SKM-1 (cell line): ENCODE data around the gene HP1BP3.
"Not testable (repeated sequence)": the region's sequence is repeated elsewhere in the genome, so short reads cannot be mapped to it uniquely, and the experiment has no call there.

Experiments used
- DNase-seq: peaks from one replicate; lab custom pipeline; 2025; ENCODE audit not compliant: unreplicated experiment; lab: John Stamatoyannopoulos, UW

Gene HP1BP3

GRCh38 chr1:20728371-20729154 lies 58.5 kb downstream of the HP1BP3 start:
- DNase-seq: no peak

GRCh38 chr1:20727746-20728316 lies 59.3 kb downstream of the HP1BP3 start:
- DNase-seq: no peak

DNA sequence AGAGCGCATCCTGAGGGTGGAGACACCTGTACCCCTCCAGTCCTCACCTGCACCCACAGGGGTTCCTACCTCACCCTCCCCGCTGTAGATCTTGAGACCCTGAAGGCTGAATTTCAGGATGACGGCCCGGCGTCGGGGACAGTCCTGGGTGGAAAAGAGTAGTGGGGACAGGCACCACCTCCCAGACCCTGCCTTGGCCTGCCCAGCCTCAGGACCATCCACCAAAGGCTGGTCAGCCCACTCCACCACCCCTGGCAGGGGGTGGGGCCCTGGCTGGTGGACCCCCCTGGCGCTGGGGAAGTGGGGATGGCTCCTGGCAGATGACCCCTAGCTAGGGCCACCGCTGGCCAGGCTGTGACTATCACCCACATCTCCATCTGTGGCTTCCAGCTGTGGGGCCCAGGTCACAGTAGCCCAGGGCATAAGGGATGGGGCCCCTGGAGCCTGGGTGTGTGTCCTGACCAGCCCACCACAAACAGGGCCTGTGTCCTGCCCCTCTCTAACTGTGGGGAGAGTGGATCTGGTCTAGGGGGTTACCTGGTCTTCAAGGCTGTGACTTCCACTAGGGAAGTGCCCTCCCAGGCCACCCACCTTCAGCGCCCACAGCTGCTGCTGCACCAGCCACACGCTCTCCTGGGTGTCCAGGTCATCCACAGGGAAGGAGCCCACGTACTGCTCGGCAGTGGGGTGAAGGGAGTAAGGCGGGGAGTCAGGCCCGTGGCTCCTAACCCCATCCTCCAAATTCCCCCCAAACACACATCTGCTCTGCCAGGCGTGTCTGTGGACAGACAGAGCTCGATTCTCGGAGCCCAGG lies 60.0 kb downstream of the HP1BP3 start:
- no peak for DNase-seq

GRCh38 chr1:20726118-20726911 lies 60.8 kb downstream of the HP1BP3 start:
- no peak for DNase-seq

GRCh38 chr1:20725189-20726117 lies 61.7 kb downstream of the HP1BP3 start:
- no peak for DNase-seq

DNA sequence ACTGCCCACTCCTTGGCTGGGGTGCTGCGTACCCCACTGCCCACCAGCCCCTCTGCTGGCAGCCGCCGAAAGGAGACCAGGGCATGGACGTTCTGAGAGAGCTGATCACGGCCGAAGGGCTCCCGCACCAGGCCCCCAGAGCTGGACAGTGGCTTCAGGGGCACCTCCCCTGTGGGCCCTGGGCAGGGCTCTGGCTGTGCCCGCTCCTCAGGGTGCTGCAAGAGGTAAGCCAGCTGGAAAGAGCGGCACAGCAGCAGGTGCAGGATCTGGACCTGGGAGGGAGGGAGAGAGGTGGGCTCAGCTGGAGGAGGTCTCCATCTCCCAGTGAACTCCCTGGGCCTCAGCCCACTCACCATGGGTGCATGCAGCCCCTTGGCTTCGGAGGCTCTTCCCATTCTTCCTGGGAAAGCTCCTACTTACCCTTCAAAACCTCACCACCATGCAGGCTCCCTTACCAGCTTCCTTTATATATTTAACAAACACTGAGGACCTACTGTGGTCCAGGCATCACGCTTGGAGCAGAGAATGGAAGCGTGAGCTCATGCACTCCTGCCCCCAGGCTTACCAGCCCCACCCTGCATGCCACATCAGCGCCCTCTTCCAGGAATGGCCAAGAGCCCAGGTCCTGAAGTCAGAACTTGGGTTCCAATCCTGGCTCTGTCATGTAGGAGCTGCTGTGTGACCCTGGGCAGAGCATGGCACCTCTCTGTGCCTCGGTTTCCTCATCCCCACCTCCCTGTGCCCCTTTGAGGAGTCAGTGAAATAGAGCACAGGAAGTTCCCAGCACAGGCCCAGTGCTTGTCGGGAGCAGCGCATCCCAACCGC lies 62.5 kb downstream of the HP1BP3 start:
- no peak for DNase-seq

DNA sequence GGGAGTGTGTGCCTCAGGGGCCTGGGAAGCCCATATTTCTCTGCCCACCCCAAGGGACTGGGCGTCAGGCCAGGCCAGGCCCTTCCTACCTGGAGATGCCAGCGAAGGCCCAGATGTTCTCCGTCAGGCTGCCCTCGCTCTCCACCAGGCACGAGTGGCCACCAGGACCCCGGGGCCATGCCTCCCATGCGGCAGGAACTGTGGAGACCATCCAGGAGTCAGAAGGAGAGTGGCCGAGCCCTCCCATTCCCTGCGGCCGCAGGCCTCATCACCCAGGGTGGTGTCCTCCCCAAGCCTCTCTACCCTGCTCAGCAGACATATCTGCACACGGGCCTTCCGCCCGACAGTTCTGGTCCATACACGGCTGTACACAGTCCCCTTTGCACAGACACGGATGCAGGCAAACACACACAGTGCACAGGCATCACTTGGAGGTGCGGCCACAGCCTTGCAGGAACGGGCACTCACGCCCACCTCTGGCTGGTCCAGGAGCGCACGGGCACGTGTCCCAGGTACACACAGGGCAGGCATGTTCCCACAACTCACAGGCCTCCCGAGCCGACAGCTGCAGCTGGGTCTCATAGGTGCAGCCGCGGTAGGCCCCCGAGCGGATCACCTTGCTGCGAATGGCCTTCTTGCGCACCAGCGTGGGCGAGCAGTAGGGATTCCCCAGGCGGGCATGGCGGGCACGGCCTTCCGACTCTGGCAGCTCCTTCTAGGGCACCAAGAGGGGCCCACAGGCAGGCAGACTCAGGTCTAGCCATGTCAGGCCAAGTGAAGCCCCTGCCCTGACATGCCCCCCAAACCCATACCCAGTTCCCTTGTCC lies 63.4 kb downstream of the HP1BP3 start:
- no peak for DNase-seq

DNA sequence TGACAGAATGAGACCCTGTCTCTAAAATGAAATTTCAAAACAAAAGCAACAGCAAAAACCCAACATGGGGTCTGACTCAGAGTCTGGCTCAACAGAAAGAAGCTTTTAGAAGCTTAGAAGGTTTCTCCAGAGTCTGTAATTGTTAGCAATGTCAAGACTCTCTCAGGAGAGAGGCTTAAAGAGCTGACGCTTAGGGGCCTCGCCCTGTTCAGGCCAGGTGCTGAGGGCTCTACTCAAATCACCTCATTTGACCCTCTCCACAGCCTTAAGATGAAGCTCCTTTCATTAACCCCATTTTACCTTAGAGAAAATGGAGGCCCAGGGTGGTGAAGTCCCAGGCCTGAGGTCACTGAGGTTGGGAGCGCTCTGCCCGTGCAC lies 64.0 kb downstream of the HP1BP3 start:
- no peak for DNase-seq

DNA sequence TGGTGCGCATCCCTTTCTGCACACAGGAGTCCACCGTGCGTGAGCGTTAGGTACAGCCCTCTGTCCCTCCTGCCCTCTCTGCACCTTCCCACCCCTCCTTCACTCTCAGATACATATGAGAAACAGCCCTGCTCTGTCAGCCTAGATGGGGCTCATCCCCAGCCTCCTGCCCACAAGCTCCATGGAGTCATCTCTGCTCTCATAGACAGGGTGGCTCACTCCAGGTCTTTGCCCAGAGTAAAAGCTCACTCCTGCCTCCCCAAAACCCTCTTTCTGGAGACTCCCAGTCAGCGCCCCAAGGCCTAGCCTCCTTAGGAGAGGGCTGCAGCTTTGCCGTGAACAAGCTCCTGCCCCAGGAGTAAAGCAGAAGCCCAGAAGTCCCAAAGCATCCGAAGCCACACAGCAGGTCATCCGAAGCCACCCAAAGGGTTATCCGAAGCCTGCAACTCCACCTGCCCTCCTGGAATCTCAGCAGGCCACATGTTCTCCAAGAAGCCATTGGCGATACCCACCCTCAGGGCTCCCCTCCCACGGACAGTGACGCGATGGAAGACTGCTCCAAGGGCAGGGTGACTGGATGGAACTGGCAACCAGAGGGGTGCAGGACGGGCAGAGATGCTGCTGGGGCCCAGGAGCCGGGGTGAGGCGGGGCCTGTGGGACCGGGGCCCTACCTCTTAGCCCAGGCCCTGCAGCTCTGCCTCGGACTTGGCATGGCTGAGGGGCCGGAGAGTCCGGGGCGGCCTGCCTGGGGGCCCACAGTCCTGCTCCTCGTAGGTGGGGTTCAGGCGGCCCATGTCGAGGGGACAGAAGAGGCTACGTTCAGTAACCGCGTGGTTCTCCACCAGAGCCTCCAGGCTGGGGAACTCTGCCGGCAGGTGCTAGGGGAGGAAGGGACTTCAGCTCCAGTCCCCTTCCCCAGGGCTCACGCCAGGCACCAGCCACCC lies 65.7 kb downstream of the HP1BP3 start:
- no peak for DNase-seq

GRCh38 chr1:20720631-20721091 lies 66.4 kb downstream of the HP1BP3 start:
- DNase-seq: no peak

DNA sequence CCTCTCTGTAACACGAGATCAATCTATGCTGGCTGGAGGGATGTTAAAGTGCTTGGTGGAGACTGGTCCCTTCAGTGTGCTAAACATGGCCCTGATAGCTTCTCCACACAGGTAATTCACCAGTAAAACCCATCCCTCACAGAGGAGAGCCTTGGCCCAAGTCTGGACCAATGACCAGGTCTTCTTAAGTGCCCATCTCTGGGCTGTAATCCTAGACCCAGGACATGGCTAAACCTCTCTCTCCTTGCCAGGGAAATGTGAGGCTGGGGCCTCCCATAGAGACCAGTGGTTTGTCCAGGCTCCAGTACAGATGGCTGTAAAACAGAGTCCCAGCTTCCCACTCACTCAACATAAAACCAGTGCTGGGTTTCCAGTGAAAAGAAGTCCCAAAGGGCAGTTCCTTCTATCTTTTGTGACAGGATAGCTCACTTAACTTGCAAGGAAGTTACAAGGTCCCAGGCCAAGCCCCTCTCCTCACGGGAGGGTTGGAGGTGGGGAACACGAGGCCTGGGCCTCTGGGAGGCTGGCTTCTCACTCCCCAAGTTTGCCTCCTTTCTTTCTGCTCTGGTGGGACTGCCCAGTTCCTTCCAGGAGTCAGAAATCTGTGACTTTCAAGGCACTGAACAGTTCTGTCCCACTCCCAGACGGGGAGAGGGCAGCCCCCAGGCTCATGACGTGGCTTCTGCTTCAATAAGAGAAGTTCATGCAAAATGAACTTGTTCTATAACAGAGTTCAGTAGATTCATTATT lies 67.1 kb downstream of the HP1BP3 start:
- no peak for DNase-seq

DNA sequence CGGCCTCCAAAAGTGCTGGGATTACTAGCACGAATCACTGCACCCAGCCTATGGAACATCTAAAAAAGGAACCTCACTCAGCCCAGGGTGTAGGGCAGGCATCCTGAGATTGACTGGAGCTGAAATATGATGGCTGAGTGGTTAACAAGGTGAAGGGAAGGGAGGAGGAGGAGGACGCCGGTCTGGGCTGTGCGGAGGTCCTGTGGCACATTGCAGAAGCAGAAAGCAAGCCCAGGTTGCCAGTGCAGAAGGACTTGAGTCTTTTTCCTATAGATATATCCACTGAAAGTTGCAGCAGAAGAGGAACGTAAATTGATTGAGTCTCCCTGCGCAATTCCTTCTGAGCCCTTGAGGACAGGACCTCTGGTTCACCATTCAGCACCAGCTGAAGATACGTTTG lies 67.8 kb downstream of the HP1BP3 start:
- DNase-seq: no peak

DNA sequence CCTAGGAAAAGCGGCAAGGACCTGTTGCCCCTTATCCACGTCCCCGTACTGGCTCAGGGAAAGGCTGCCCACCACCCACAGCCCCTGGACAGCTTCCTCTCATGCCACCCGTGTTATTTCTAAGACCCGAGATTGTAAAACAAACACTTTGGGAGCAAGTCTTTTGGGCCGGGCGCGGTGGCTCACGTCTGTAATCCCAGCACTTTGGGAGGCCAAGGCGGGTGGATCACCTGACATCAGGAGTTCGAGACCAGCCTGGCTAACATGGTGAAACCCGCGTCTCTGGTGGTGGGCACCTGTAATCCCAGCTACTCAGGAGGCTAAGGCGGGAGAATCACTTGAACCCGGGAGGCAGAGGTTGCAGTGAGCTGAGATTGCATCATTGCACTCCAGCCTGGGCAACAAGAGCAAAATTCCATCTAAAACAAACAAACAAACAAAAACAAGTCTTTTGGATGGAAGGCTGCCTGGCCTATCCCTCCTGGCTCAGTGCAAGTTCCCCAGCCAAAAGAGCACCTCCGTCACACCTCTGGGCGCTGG lies 68.7 kb downstream of the HP1BP3 start:
- not testable (repeated sequence) for DNase-seq

DNA sequence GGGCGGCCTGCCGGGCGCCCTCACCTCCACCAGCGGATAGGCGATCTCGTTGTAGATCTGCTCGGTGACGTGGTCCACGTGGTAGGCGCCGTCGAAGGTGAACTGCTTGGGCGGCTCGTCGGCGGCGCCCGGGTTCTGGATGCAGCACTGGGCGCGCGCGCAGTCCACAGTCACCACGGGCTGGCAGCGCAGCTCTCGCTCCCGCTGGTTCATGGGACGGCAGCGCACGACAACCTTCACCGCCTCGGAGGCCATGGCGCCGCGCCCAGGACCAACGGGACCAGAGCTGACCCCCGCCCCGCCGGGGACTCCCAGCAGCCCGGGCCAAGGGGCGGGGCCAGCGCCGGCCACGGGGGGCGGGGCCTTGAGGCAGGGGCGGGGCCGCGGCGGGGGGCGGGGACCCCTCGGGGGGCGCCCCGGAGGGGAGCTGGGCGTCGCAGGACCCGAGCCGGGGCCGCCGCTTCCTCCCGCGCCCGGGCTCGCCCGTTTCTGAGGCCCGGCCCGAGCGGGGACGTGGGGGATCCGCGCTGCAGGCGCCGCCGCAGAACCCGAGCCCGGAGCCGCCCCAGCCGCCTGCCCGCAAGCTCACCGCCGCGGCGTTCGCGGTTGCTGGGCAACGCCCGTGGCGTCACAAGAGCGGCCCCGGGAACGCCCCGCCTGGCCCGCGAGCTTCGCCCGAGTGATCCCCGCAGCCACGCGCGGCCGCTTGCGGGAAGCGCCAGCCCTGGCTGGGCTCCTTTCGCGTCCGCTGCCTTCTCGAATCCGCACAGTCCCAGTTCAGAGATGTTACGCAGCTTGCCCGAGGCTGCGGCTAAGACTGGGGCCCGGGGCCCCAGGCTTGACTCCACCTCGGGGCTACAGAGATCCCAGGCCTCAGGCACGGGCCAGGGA lies 69.4 kb downstream of the HP1BP3 start, which contains the start of gene KIF17:
KIF17 (minus strand) TSS at position 556 of the 891 bp plus-strand sequence; CDS start at position 255, 301 bp downstream.
- no peak for DNase-seq

GRCh38 chr1:20716232-20716631 lies 70.9 kb downstream of the HP1BP3 start:
- no peak for DNase-seq
